SU-DHL-6 (cell line): ENCODE results near the gene KCNMB4.

Experiments used
- H2AFZ ChIP-seq: fragments of 200-600 bp; sonication (generic); 2 replicates; pipeline ENCODE4 v1.6.1; 2014; ENCODE audit warnings: low read depth, mild to moderate bottlenecking, moderate library complexity, mixed read lengths, antibody characterized with exemption, low read length; ENCODE audit not compliant: severe bottlenecking
- H3F3A ChIP-seq: fragments of 200-600 bp; shearing (Covaris generic); 2 replicates; pipeline ENCODE4 v1.6.0; 2016; ENCODE audit warnings: antibody characterized with exemption, mild to moderate bottlenecking; ENCODE audit not compliant: insufficient read depth
- H3K27ac ChIP-seq: fragments of 200-600 bp; sonication (generic); 2 replicates; pipeline ENCODE4 v1.5.1; 2016; ENCODE audit warnings: low read depth, mild to moderate bottlenecking, low read length, moderate library complexity, mixed read lengths
- H3K27me3 ChIP-seq: fragments of 200-600 bp; sonication (generic), shearing (Covaris generic); 2 replicates; pipeline ENCODE4 v1.6.0; 2014; ENCODE audit warnings: mild to moderate bottlenecking, low read length
- H3K36me3 ChIP-seq: fragments of 200-600 bp; sonication (generic); 2 replicates; pipeline ENCODE4 v1.6.1; 2014; ENCODE audit warnings: mild to moderate bottlenecking, low read length, mixed read lengths
- H3K4me2 ChIP-seq: fragments of 300-600, 200-600 bp; shearing (Covaris generic), sonication (generic); 2 replicates; pipeline ENCODE4 v1.6.0; 2014; ENCODE audit warnings: low read length, low read depth, mild to moderate bottlenecking; ENCODE audit not compliant: poor library complexity, severe bottlenecking
- H3K4me3 ChIP-seq: fragments of 200-600 bp; sonication (generic); 2 replicates; pipeline ENCODE4 v1.5.1; 2014; ENCODE audit warnings: antibody characterized with exemption, low read length, mild to moderate bottlenecking, mixed read lengths; ENCODE audit not compliant: insufficient read depth, poor library complexity, severe bottlenecking
- H3K79me2 ChIP-seq: fragments of 200-600 bp; sonication (generic); 2 replicates; pipeline ENCODE4 v1.6.1; 2014; ENCODE audit warnings: mild to moderate bottlenecking, low read length, moderate library complexity; ENCODE audit not compliant: insufficient read depth
- H3K9ac ChIP-seq: fragments of 200-600 bp; sonication (generic); 2 replicates; pipeline ENCODE4 v1.7.0; 2014; ENCODE audit warnings: mild to moderate bottlenecking, low read length
- H3K9me2 ChIP-seq: fragments of 200-600 bp; sonication (generic); replicated peaks from 2 replicates; pipeline ENCODE4 v1.6.1; 2014; ENCODE audit warnings: low read length; ENCODE audit not compliant: insufficient read depth
- H3K9me3 ChIP-seq: fragments of 200-600 bp; sonication (generic); 2 replicates; pipeline ENCODE4 v1.6.1; 2014; ENCODE audit warnings: low read length, mixed read lengths; ENCODE audit not compliant: insufficient read depth
- H4K20me1 ChIP-seq: fragments of 200-600 bp; sonication (generic); 2 replicates; pipeline ENCODE4 v1.6.1; 2014; ENCODE audit warnings: low read depth, mild to moderate bottlenecking, antibody characterized with exemption, low read length, moderate library complexity, mixed read lengths
- CTCF ChIP-seq: fragments of 200-600 bp; sonication (generic); IDR thresholded peaks from one replicate; pipeline ENCODE4 v1.5.1; 2017; ENCODE audit warnings: antibody characterized with exemption, mild to moderate bottlenecking, low read length, moderate library complexity; ENCODE audit not compliant: insufficient read depth, poor library complexity, severe bottlenecking
- EZH2phosphoT487 ChIP-seq: fragments of 200-600 bp; sonication (generic), shearing (Covaris generic); conservative IDR thresholded peaks from 2 replicates; pipeline ENCODE4 v1.6.1; 2018; ENCODE audit warnings: mild to moderate bottlenecking, antibody characterized with exemption, low read length, moderate library complexity, mixed read lengths

Gene KCNMB4

GRCh38 chr12:70330158-70330557, 35.9 kb upstream of the KCNMB4 start:
- Histone ChIP-seq H3K9ac (no peak overlapping the region), H3K4me3 (no peak overlapping the region), H3K9me2 (no peaks in the 10 kb centered on the region), H3K9me3 (no peaks in the 10 kb centered on the region), H3K4me2 (no peak overlapping the region), H2AFZ (no peak overlapping the region), H3K36me3 (peaks cover 25% of the 10 kb centered on the region), H3F3A (no peaks in the 10 kb centered on the region; the same call in 1 of the 2 replicates), H3K27ac (no peak overlapping the region), H3K27me3 (no peaks in the 10 kb centered on the region), H4K20me1 (peaks cover 4% of the 10 kb centered on the region; the same call in 1 of the 2 replicates), H3K79me2 (peaks cover 8% of the 10 kb centered on the region; the same call in 1 of the 2 replicates)
- no peak for TF ChIP-seq CTCF
- TF ChIP-seq EZH2phosphoT487, result no peak

- no peak overlapping the region for H2AFZ ChIP-seq
- H3K4me2 ChIP-seq, result no peak overlapping the region
- H3K36me3 ChIP-seq, result peaks cover 43% of the 10 kb centered on the region
- no peak overlapping the region for H3K27ac ChIP-seq
- H3F3A ChIP-seq, result no peaks in the 10 kb centered on the region; the same call in 1 of the 2 replicates
- H4K20me1 ChIP-seq, result peaks cover 4% of the 10 kb centered on the region; the same call in 1 of the 2 replicates
- no peak overlapping the region for H3K9ac ChIP-seq
- H3K4me3 ChIP-seq, result no peak overlapping the region
- H3K79me2 ChIP-seq, result peaks cover 4% of the 10 kb centered on the region; the same call in 1 of the 2 replicates
- no peak for TF ChIP-seq CTCF
- TF ChIP-seq EZH2phosphoT487, result no peak
- no peaks in the 10 kb centered on the region for H3K9me2 ChIP-seq
- H3K27me3 ChIP-seq, result no peaks in the 10 kb centered on the region
- no peaks in the 10 kb centered on the region for H3K9me3 ChIP-seq
These were observed 33.9 kb upstream of the KCNMB4 start for GRCh38 chr12:70332236-70332635.

GRCh38 chr12:70334742-70335141, 31.3 kb upstream of the KCNMB4 start:
- Histone ChIP-seq H3K36me3 (peaks cover 57% of the 10 kb centered on the region), H3K4me2 (no peak overlapping the region)
- TF ChIP-seq CTCF, result no peak
- no peak for TF ChIP-seq EZH2phosphoT487

More at GRCh38 chr12:70334742-70335141, 31.3 kb upstream of the KCNMB4 start:
- no peaks in the 10 kb centered on the region for H3K9me3 ChIP-seq
- no peak overlapping the region for H2AFZ ChIP-seq
- no peak overlapping the region for H3K9ac ChIP-seq
- no peaks in the 10 kb centered on the region for H3K9me2 ChIP-seq
- no peak overlapping the region for H3K4me3 ChIP-seq
- H4K20me1 ChIP-seq, result peaks cover 4% of the 10 kb centered on the region; the same call in 1 of the 2 replicates
- H3K27me3 ChIP-seq, result no peaks in the 10 kb centered on the region
- no peaks in the 10 kb centered on the region for H3F3A ChIP-seq
- H3K27ac ChIP-seq, result no peak overlapping the region
- H3K79me2 ChIP-seq, result peaks cover 1% of the 10 kb centered on the region; the same call in 1 of the 2 replicates
